Smooth muscle cell (in vitro differentiated cells): ENCODE data around the gene TTC1. TPM values are rescaled to one million over a fixed set of nuclear protein-coding genes. Genes with fewer than 3 reads are reported as not detected.

Experiments used
- DNase-seq: peaks from one replicate; lab custom pipeline; 2025; ENCODE audit not compliant: unreplicated experiment; lab: John Stamatoyannopoulos, UW
- H2AFZ ChIP-seq: fragments of 200-600 bp; sonication (generic); 2 replicates; pipeline ENCODE4 v1.6.0; 2016; ENCODE audit warnings: antibody characterized with exemption, low read depth, mild to moderate bottlenecking
- H3F3A ChIP-seq: fragments of 200-600 bp; sonication (generic); 2 replicates; pipeline ENCODE4 v1.6.0; 2017; ENCODE audit warnings: antibody characterized with exemption, low read depth
- H3K27ac ChIP-seq: fragments of 200-600 bp; sonication (generic); 2 replicates; pipeline ENCODE4 v1.5.1; 2016; ENCODE audit warnings: low read depth, mild to moderate bottlenecking
- H3K27me3 ChIP-seq: fragments of 200-600 bp; sonication (generic); 2 replicates; pipeline ENCODE4 v1.6.1; 2016; ENCODE audit warnings: low read depth, mild to moderate bottlenecking
- H3K36me3 ChIP-seq: fragments of 200-600 bp; sonication (generic); 2 replicates; pipeline ENCODE4 v1.5.1; 2016; ENCODE audit warnings: low read depth
- H3K4me1 ChIP-seq: fragments of 200-600 bp; sonication (generic); 2 replicates; pipeline ENCODE4 v1.5.1; 2016; ENCODE audit warnings: low read depth
- H3K4me2 ChIP-seq: fragments of 200-600 bp; sonication (generic); 2 replicates; pipeline ENCODE4 v1.6.0; 2016; ENCODE audit warnings: mild to moderate bottlenecking
- H3K4me3 ChIP-seq: fragments of 200-600 bp; sonication (generic); 2 replicates; pipeline ENCODE4 v1.5.1; 2016; ENCODE audit warnings: mild to moderate bottlenecking
- H3K79me2 ChIP-seq: fragments of 200-600 bp; sonication (generic); 2 replicates; pipeline ENCODE4 v1.6.0; 2016; ENCODE audit warnings: low read depth, mild to moderate bottlenecking
- H3K9ac ChIP-seq: fragments of 200-600 bp; sonication (generic); 2 replicates; pipeline ENCODE4 v1.6.0; 2016; ENCODE audit warnings: low read depth
- H3K9me3 ChIP-seq: fragments of 200-600 bp; sonication (generic); replicated peaks from 2 replicates; pipeline ENCODE4 v1.5.1; 2016; ENCODE audit warnings: low read depth
- H4K20me1 ChIP-seq: fragments of 200-600 bp; sonication (generic); 2 replicates; pipeline ENCODE4 v1.6.0; 2016; ENCODE audit warnings: low read depth
- CTCF ChIP-seq: fragments of 200-600 bp; sonication (generic); IDR thresholded peaks from 2 replicates; pipeline ENCODE4 v1.5.1; 2017; ENCODE audit warnings: borderline replicate concordance, mild to moderate bottlenecking, antibody characterized with exemption; ENCODE audit not compliant: insufficient read depth, poor library complexity, severe bottlenecking
- WGBS: methylation state at CpG from one replicate; pipeline ENCODE4 v1.1.7; 2016; ENCODE audit warnings: low lambda C conversion rate; 5-methylcytosine and 5-hydroxymethylcytosine counted together
- polyA plus RNA-seq: library from polyadenylated mRNA; unstranded; fragments of >200 nt; fragmentation: Nextera tagmentation; extraction: Ambion mirVana; gene quantifications from 2 replicates; pipeline ENCODE4 v1.2.1, GENCODE V29; 2016
- total RNA-seq: library from RNA; depleted of rRNA; stranded (reverse); fragments of >200 nt; gene quantifications from 2 replicates; pipeline ENCODE4 v1.2.3, GENCODE V29; 2014

TTC1 gene
- total and polyA plus RNA-seq, 2 experiments from 2014 or later = 31.5 to 50.7 TPM

GRCh38 chr5:160083501-160083900 is 74.6 kb downstream of the TTC1 start:
- peaks cover 13% of the 10 kb centered on the region for H3F3A ChIP-seq
- WGBS = 68% methylated on average over 3 of the region's 3 CpGs
- H3K27me3 ChIP-seq = no peaks in the 10 kb centered on the region
- no peaks in the 10 kb centered on the region for H4K20me1 ChIP-seq
- no peaks in the 10 kb centered on the region for H3K9me3 ChIP-seq
- H3K4me3 ChIP-seq = no peak overlapping the region
- no peak for DNase-seq
- no peak for TF ChIP-seq CTCF
- H2AFZ ChIP-seq = no peak overlapping the region
- no peaks in the 10 kb centered on the region for H3K79me2 ChIP-seq
- H3K4me2 ChIP-seq = peak overlapping the region; percentile 17
- no peaks in the 10 kb centered on the region for H3K36me3 ChIP-seq
- no peak overlapping the region for H3K9ac ChIP-seq
- peak overlapping the region; percentile 32 for H3K27ac ChIP-seq
- peaks cover 25% of the 10 kb centered on the region for H3K4me1 ChIP-seq

- Histone ChIP-seq H3K79me2 (no peaks in the 10 kb centered on the region), H3K4me1 (peaks cover 25% of the 10 kb centered on the region), H3F3A (peaks cover 13% of the 10 kb centered on the region), H3K27ac (peak overlapping the region; percentile 32), H3K36me3 (no peaks in the 10 kb centered on the region), H3K27me3 (no peaks in the 10 kb centered on the region), H3K9me3 (no peaks in the 10 kb centered on the region), H3K4me3 (no peak overlapping the region), H3K9ac (no peak overlapping the region), H2AFZ (no peak overlapping the region), H4K20me1 (no peaks in the 10 kb centered on the region), H3K4me2 (no peak overlapping the region)
- DNase-seq = no peak
- WGBS = 91% methylated on average over 1 of the region's 1 CpG
- no peak for TF ChIP-seq CTCF
These were observed 75.2 kb downstream of the TTC1 start for GRCh38 chr5:160084144-160084543.

GRCh38 chr5:160087199-160087598 is 78.3 kb downstream of the TTC1 start:
- H4K20me1 ChIP-seq = peaks cover 5% of the 10 kb centered on the region
- H3K27ac ChIP-seq = no peak overlapping the region
- H3K36me3 ChIP-seq = no peaks in the 10 kb centered on the region
- H3K9me3 ChIP-seq = no peaks in the 10 kb centered on the region
- peaks cover 19% of the 10 kb centered on the region for H3K4me1 ChIP-seq
- H3K4me2 ChIP-seq = no peak overlapping the region
- no peak for TF ChIP-seq CTCF
- DNase-seq = no peak
- 90% methylated on average over 1 of the region's 1 CpG for WGBS
- H3K4me3 ChIP-seq = no peak overlapping the region
- no peaks in the 10 kb centered on the region for H3K27me3 ChIP-seq
- H3F3A ChIP-seq = peaks cover 12% of the 10 kb centered on the region
- H3K79me2 ChIP-seq = peaks cover 9% of the 10 kb centered on the region
- H2AFZ ChIP-seq = no peak overlapping the region
- no peak overlapping the region for H3K9ac ChIP-seq

- H3K9ac ChIP-seq = no peak overlapping the region
- H3K79me2 ChIP-seq = peaks cover 9% of the 10 kb centered on the region
- TF ChIP-seq CTCF = no peak
- H4K20me1 ChIP-seq = peaks cover 5% of the 10 kb centered on the region
- no peaks in the 10 kb centered on the region for H3K27me3 ChIP-seq
- H3K27ac ChIP-seq = no peak overlapping the region
- WGBS = 100% methylated on average over 1 of the region's 1 CpG
- H3K36me3 ChIP-seq = peaks cover 6% of the 10 kb centered on the region
- H3K4me1 ChIP-seq = peaks cover 4% of the 10 kb centered on the region
- H3K4me3 ChIP-seq = no peak overlapping the region
- DNase-seq = no peak
- peaks cover 9% of the 10 kb centered on the region for H3F3A ChIP-seq
- no peaks in the 10 kb centered on the region for H3K9me3 ChIP-seq
- no peak overlapping the region for H2AFZ ChIP-seq
- H3K4me2 ChIP-seq = no peak overlapping the region
These were observed 79.9 kb downstream of the TTC1 start for GRCh38 chr5:160088805-160089204.
